Coronary artery (tissue), 2 donors: ENCODE measurements around the gene PIP5K1B.

Source experiments
- DNase-seq: peaks from one replicate; pipeline ENCODE4 v3.0.0-alpha.2; 2017; ENCODE audit warnings: low spot score
- H3K27ac ChIP-seq, 2 donors: fragments of 200-600 bp; sonication (generic); one replicate each; pipeline ENCODE4 v1.5.1; 2016 to 2019
- H3K4me3 ChIP-seq: fragments of 200-600 bp; sonication (generic); 2 replicates; pipeline ENCODE4 v1.5.1; 2016; ENCODE audit warnings: mild to moderate bottlenecking, moderate library complexity
- TF ChIP-seq, protein P1 (sequence below): fragments of 200-600 bp; sonication (generic); IDR thresholded peaks from one replicate; pipeline ENCODE4 v1.5.1; 2019; ENCODE audit warnings: antibody characterized with exemption

PIP5K1B gene

DNA sequence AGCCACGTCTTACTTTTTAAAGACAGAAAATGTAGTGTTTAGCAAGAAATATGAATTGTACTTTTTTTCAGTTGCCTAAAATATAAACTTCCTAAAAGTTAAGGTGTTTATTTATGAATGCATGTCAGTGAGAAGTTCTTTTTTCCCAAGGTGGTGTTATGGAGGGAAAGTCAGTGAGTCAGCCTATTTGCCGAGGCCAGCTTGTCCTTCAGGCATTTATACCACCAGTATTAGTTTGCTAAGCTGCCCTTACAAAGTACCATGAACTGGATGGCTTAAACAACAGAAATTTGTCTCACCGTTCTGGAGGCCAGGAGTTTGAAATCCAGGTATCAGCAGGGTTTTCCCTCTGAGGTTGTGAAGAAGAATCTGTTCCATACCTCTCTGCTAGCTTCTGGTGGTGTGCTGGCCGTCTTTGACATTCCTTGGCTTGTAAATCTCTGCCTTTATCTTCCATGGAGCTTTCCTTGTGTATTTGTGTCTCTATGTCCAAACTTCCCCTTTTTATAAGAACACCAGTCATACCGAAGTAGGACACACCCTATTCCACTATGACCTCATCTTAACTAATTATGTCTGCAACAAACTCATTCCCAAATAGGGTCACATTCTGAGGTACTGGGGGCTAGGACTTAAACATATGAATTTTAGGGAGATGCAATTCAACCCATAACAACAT, 270.5 kb downstream of the PIP5K1B start:
- DNase-seq = no peak
- TF ChIP-seq, protein P1, sequence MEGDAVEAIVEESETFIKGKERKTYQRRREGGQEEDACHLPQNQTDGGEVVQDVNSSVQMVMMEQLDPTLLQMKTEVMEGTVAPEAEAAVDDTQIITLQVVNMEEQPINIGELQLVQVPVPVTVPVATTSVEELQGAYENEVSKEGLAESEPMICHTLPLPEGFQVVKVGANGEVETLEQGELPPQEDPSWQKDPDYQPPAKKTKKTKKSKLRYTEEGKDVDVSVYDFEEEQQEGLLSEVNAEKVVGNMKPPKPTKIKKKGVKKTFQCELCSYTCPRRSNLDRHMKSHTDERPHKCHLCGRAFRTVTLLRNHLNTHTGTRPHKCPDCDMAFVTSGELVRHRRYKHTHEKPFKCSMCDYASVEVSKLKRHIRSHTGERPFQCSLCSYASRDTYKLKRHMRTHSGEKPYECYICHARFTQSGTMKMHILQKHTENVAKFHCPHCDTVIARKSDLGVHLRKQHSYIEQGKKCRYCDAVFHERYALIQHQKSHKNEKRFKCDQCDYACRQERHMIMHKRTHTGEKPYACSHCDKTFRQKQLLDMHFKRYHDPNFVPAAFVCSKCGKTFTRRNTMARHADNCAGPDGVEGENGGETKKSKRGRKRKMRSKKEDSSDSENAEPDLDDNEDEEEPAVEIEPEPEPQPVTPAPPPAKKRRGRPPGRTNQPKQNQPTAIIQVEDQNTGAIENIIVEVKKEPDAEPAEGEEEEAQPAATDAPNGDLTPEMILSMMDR = no peak
- H3K4me3 ChIP-seq = peak overlapping the region; percentile 51
- H3K27ac ChIP-seq = peak overlapping the region; percentile 24 to 59

DNA sequence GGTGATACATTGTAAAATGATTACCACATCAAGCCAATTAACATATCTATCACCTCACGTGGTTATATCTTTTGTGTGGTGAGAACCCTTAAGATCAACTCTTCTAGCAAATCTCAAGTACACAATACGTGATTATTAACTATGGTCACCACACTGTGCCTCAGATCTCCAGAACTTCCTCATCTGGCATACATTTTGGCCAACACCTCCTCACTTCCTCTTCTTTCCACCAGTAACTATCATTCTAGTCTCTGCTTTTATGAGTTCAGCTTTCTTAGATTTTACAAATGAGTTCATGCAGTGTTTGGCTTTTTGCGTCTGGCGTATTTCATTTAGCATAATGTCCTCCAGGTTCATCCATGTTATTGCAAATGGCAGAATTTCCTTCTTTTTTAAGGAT, 273.0 kb downstream of the PIP5K1B start:
- Histone ChIP-seq H3K4me3 (no peak overlapping the region), H3K27ac (no peak overlapping the region)
- TF ChIP-seq, protein P1 = no peak
- DNase-seq = no peak

DNA sequence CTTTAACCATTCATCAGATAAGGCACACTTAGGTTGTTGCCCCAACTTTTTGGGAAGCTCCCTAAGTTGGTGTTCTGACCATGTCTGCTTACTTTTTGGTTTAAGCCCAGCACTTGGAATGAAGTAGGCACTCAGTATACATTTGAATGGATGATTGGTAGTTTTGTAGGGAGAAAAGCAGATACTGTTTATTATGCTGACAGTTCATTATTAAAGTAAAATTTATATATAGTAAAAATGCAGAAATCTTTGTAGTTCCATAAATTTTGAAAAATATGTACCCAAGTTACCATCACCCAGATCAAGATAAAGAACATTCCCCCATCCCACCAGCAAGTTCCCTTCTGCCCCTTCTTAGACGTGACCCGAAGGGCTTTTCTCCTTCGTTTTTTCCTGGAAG, 273.5 kb downstream of the PIP5K1B start:
- Histone ChIP-seq H3K4me3 (no peak overlapping the region), H3K27ac (no peak overlapping the region)
- TF ChIP-seq, protein P1 = no peak
- DNase-seq = no peak

DNA sequence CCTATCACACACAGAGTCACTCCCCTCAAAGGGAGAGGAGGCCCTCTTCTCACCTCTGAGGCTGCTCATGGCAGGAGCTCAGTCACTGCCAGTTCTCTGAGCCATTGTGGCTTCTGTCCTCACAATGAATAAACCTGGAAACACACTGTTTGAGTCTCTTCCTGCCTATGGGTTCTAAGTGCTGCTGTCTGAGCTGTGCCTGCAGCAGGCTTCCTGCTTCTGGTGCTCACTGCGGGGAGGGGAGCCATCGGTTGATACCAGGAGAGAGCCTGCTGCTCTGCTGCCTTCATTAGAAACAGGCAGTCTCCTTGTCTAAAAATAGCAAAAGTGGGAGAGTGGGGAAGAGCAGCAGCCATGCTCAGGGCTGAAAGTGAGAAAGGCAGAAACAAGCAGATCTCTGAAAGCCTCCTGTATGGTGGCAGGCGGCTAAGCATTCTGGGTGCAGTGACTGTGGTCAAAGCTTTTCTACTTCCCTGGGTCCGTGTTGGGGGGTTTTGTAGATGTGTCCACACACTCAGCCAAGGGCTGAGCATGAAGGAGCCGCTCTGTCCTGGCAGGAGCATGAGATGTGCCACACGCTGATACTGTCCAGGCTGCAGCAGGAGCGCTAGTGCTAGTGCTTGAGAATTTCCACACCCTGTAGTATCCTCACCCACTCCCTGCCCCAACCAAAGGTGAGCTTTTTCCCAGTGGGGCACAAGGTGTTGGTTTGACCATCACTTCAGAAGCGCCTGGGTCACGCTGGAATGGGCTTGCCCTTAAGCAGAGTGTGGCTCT, 274.7 kb downstream of the PIP5K1B start:
- no peak overlapping the region for H3K27ac ChIP-seq

DNA sequence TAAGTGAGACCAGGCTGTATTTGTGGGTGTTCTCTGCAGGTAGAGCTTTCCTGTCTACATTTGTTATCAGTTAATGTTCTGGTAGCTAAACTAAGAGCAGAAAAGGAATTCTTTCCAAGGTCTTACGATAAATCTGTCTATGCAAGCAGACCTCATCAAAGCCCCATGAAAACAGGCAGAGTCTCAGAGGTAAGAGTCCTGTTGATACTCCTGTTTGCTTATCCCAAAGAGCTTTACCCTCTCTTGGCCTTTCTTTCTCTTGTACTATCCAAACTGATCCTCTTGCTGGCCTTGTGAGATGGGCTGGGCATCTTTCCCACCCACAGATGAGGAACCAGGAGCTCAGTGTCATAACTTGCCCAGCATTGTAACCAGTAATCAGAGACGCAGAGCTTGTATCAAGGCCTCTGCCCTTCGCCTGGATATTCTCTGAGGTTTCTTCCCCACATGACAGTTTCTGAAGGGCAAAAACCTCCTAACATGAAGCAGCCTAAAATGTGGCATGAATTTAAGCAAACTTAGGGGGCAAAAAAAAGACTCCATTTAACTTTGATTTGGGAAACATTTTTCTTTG, 275.4 kb downstream of the PIP5K1B start:
- H3K4me3 ChIP-seq = no peak overlapping the region
- H3K27ac ChIP-seq = no peak overlapping the region
- no peak for DNase-seq
- TF ChIP-seq, protein P1 = no peak

More for the DNA sequence above, 274.7 kb downstream of the PIP5K1B start:
- TF ChIP-seq, protein P1 = no peak
- no peak overlapping the region for H3K4me3 ChIP-seq
- no peak for DNase-seq

DNA sequence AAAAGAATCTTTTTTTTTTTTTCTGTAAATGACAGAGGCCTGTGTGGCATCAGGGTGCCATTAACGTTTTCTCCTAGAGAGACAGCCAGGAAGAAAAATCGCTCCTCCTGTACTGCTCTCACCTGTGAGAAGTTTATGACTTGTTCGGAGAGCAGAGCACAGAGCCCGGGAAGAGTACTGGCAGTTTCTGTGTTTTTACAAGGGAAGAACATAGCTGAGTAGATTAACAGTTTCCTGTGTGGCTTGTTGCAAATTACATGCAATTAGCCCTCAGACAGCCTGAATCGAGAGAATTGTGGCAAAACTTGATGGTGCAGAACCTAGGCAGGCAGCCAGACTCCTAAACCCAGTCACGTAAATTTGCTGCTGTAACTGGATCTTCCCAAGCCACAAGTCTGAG, 276.7 kb downstream of the PIP5K1B start:
- DNase-seq = no peak
- no peak overlapping the region for H3K4me3 ChIP-seq
- H3K27ac ChIP-seq = no peak overlapping the region
- TF ChIP-seq, protein P1 = no peak
